Natural killer cell (primary cell): ENCODE measurements around the gene PATE1. TPM values are rescaled to one million over a fixed set of nuclear protein-coding genes. Genes with fewer than 3 reads are reported as not detected.

ENCODE experiments used
- ATAC-seq, 3 donors: fragments of 150-1000 bp in 2 of 3; fragments of 200-7000 bp in 1 of 3; cut with Tn5 transposase; 1 replicate in 1 of 3; 2 replicates in 2 of 3; pipeline ENCODE4 v1.10.0; 2021; ENCODE audit warnings: mild to moderate bottlenecking in 2 of 3, moderate library complexity in 2 of 3
- DNase-seq, 2 donors: peaks; one replicate each; pipeline versions ENCODE4 v3.0.0 to v3.0.0-alpha.2; 2013 to 2021; ENCODE audit warnings: mixed read lengths in 1 of 2
- H3K27ac ChIP-seq: one replicate; pipeline ENCODE4 v1.5.1; 2013; ENCODE audit warnings: mild to moderate bottlenecking, low read length
- H3K27me3 ChIP-seq: one replicate; pipeline ENCODE4 v1.6.1; 2013; ENCODE audit warnings: low read length; ENCODE audit not compliant: control insufficient read depth, insufficient read depth
- H3K36me3 ChIP-seq: one replicate; pipeline ENCODE4 v1.6.1; 2013; ENCODE audit warnings: low read length; ENCODE audit not compliant: control insufficient read depth, insufficient read depth
- H3K4me1 ChIP-seq: one replicate; pipeline ENCODE4 v1.6.1; 2013; ENCODE audit warnings: low read length; ENCODE audit not compliant: control insufficient read depth, insufficient read depth
- H3K4me3 ChIP-seq: one replicate; pipeline ENCODE4 v1.5.1; 2013; ENCODE audit warnings: low read length
- H3K9me3 ChIP-seq: one replicate; pipeline ENCODE4 v1.6.1; 2013; ENCODE audit warnings: low read length; ENCODE audit not compliant: control insufficient read depth, insufficient read depth
- H3K27ac Mint-ChIP-seq, 2 donors: one replicate each; pipeline ENCODE4 v1.8.0; 2022; ENCODE audit warnings: mild to moderate bottlenecking in 2 of 2, mixed read lengths in 2 of 2, moderate library complexity in 1 of 2
- H3K27me3 Mint-ChIP-seq, 2 donors: one replicate each; pipeline ENCODE4 v1.8.0; 2022; ENCODE audit warnings: low read depth in 2 of 2, mixed read lengths in 2 of 2
- H3K36me3 Mint-ChIP-seq: one replicate; pipeline ENCODE4 v1.8.0; 2022; ENCODE audit warnings: mixed read lengths
- H3K4me1 Mint-ChIP-seq, 2 donors: one replicate each; pipeline ENCODE4 v1.8.0; 2022; ENCODE audit warnings: mixed read lengths in 2 of 2
- H3K4me3 Mint-ChIP-seq: one replicate; pipeline ENCODE4 v1.8.0; 2022; ENCODE audit warnings: mild to moderate bottlenecking, moderate library complexity, mixed read lengths
- H3K9me3 Mint-ChIP-seq, 2 donors: one replicate each; pipeline ENCODE4 v1.8.0; 2022; ENCODE audit warnings: mixed read lengths in 2 of 2
- WGBS: methylation state at CpG from one replicate; pipeline ENCODE4 v1.1.7; 2013; ENCODE audit warnings: missing lambda C conversion rate; ENCODE audit not compliant: insufficient coverage; 5-methylcytosine and 5-hydroxymethylcytosine counted together
- intact Hi-C: fragments of 100-400 bp; cut with micrococcal nuclease; formaldehyde crosslinking; loops from one replicate; pipeline ENCODE4 v1.14.2; 2022
- total RNA-seq, 4 donors: library from RNA; stranded (reverse); fragments of 120-200 nt in 1 of 4; gene quantifications; one replicate each; pipeline versions ENCODE4 v1.2.3 to v1.2.4, GENCODE V29; 2013 to 2022
- TF ChIP-seq, protein P1 (sequence below): fragments of 200-600 bp; IDR thresholded peaks from one replicate; pipeline ENCODE4 v1.8.0; 2022; ENCODE audit warnings: antibody characterized with exemption

The PATE1 gene
- total RNA-seq, 3 donors from 2014 or later (not counting 1 experiment from before 2014, with no cell fraction given), result not detected

DNA sequence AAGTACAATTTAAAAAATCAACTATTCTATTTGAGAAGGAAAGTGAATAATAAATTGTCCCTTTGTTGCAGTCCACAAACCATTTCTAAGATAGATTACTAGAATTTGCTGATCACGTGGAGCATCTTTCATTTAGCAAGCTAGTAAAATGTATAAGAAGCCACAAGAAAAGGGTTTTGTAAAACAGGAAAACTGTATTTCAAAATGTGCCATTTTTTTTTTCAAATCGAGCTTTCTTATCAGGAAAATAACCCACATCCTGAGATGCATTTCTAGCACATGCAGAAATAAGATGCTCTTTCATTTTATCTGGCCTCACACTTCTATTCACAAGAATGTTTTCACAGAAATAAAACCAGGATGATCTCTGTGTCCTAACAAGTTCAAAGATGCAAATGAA, 38.6 kb downstream of the PATE1 start:
- Histone ChIP-seq H3K4me1 (no peaks in the 10 kb centered on the region), H3K27me3 (no peaks in the 10 kb centered on the region), H3K4me3 (no peak overlapping the region), H3K9me3 (no peaks in the 10 kb centered on the region), H3K27ac (no peak overlapping the region), H3K36me3 (no peaks in the 10 kb centered on the region)
- Mint-ChIP-seq H3K36me3 (no peaks in the 10 kb centered on the region), H3K9me3 (peaks cover 3 to 4% of the 10 kb centered on the region in 2 donors), H3K4me1 (no peaks in the 10 kb centered on the region), H3K4me3 (no peak overlapping the region), H3K27ac (no peak overlapping the region), H3K27me3 (peaks cover 3 to 6% of the 10 kb centered on the region in 2 donors)
- 21% methylated on average over 2 of the region's 2 CpGs for WGBS
- ATAC-seq (no peak), DNase-seq (no peak)
- intact Hi-C loops, result no loop called here
- TF ChIP-seq, protein P1, sequence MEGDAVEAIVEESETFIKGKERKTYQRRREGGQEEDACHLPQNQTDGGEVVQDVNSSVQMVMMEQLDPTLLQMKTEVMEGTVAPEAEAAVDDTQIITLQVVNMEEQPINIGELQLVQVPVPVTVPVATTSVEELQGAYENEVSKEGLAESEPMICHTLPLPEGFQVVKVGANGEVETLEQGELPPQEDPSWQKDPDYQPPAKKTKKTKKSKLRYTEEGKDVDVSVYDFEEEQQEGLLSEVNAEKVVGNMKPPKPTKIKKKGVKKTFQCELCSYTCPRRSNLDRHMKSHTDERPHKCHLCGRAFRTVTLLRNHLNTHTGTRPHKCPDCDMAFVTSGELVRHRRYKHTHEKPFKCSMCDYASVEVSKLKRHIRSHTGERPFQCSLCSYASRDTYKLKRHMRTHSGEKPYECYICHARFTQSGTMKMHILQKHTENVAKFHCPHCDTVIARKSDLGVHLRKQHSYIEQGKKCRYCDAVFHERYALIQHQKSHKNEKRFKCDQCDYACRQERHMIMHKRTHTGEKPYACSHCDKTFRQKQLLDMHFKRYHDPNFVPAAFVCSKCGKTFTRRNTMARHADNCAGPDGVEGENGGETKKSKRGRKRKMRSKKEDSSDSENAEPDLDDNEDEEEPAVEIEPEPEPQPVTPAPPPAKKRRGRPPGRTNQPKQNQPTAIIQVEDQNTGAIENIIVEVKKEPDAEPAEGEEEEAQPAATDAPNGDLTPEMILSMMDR, result no peak

DNA sequence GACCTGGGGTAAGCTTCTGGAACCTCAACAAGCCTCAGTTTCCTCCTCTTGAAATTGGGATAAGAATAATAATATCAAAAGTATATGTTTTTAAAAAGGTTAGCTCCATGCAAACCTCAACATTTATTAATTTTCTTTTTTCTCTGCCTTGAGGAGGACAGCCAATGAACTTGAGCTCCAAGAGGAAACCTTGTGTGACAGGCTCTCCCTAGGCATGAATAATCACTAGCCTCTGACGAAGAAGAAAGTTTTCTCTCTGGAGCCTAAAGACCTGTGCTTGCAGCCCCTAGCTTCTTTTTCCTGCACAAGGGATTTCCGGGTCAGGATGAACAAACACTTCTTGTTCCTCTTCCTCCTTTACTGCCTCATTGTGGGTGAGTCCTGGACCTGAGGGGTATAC, 41.7 kb downstream of the PATE1 start, which contains the start of gene PATE3:
PATE3 (plus strand) TSS at position 301 of the 400 bp plus-strand sequence; CDS start at position 326, 25 bp downstream.
- Histone ChIP-seq H3K27me3 (no peaks in the 10 kb centered on the region), H3K9me3 (no peaks in the 10 kb centered on the region), H3K27ac (no peak within 1 kb of the TSS), H3K4me3 (no peak within 1 kb of the TSS), H3K36me3 (no peaks in the 10 kb centered on the region), H3K4me1 (no peaks in the 10 kb centered on the region)
- peaks cover 0 to 12% of the 10 kb centered on the region in 2 donors for H3K27me3 Mint-ChIP-seq
- no peaks in the 10 kb centered on the region for H3K4me1 Mint-ChIP-seq
- H3K36me3 Mint-ChIP-seq, result no peaks in the 10 kb centered on the region
- TF ChIP-seq, protein P1, result no peak
- no peak within 1 kb of the TSS for H3K4me3 Mint-ChIP-seq
- intact Hi-C loops, result no loop called here
- DNase-seq (no peak), ATAC-seq (no peak)
- H3K9me3 Mint-ChIP-seq, result peaks cover 2 to 3% of the 10 kb centered on the region in 2 donors
- no peak within 1 kb of the TSS for H3K27ac Mint-ChIP-seq
- WGBS, result 25% methylated on average over 2 of the region's 2 CpGs

DNA sequence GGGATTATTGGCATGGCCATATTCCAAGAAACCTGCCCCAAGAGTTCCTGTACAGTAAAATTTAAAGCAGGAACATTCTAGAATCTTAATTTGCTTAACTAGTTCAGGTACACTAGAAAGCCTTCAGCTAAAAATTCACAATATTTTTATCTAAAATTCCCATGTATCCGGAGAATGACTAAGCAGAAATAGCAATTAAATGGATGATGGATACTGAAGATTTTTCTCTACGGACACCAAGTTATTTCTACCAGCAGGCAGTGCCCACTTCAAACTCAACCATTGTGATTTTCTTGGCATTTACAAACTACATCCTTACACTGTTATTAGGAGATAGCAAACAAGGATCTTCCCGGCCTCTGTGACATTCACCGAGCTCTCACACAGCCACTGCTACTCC, 44.7 kb downstream of the PATE1 start:
- 94% methylated on average over 3 of the region's 4 CpGs for WGBS
- H3K27me3 ChIP-seq, result no peaks in the 10 kb centered on the region

More for the DNA sequence above, 44.7 kb downstream of the PATE1 start:
- Histone ChIP-seq H3K4me3 (no peak overlapping the region), H3K36me3 (no peaks in the 10 kb centered on the region), H3K4me1 (no peaks in the 10 kb centered on the region), H3K27ac (no peak overlapping the region), H3K9me3 (no peaks in the 10 kb centered on the region)
- H3K4me3 Mint-ChIP-seq, result no peak overlapping the region
- H3K9me3 Mint-ChIP-seq, result peaks cover 7 to 10% of the 10 kb centered on the region in 2 donors
- intact Hi-C loops, result no loop called here
- H3K4me1 Mint-ChIP-seq, result no peaks in the 10 kb centered on the region
- H3K36me3 Mint-ChIP-seq, result peaks cover 9% of the 10 kb centered on the region
- ATAC-seq (no peak), DNase-seq (no peak)
- H3K27me3 Mint-ChIP-seq, result peaks cover 0 to 12% of the 10 kb centered on the region in 2 donors
- H3K27ac Mint-ChIP-seq, result no peak overlapping the region
- TF ChIP-seq, protein P1, result no peak
